Activated naive CD8-positive, alpha-beta T cell (primary cell): ENCODE measurements around the gene AMIGO1.

Experiments
- H3K27ac Mint-ChIP-seq: one replicate; pipeline ENCODE4 v1.8.0; 2021; ENCODE audit warnings: mixed read lengths
- H3K27me3 Mint-ChIP-seq: one replicate; pipeline ENCODE4 v1.8.0; 2021; ENCODE audit warnings: mixed read lengths
- H3K36me3 Mint-ChIP-seq: one replicate; pipeline ENCODE4 v1.8.0; 2021; ENCODE audit warnings: mixed read lengths
- H3K4me1 Mint-ChIP-seq: one replicate; pipeline ENCODE4 v1.8.0; 2021; ENCODE audit warnings: low read depth, mixed read lengths
- H3K4me3 Mint-ChIP-seq: one replicate; pipeline ENCODE4 v1.8.0; 2021; ENCODE audit warnings: mild to moderate bottlenecking, mixed read lengths
- H3K9me3 Mint-ChIP-seq: one replicate; pipeline ENCODE4 v1.8.0; 2021; ENCODE audit warnings: low read depth, mixed read lengths

The AMIGO1 gene

GRCh38 chr1:109509176-109510134 is at the start of gene AMIGO1:
Gene AMIGO1 (minus strand): TSS chr1:109509727. CDS start chr1:109508912, 815 bp downstream.
- peaks cover 66% of the 10 kb centered on the region for H3K4me1 Mint-ChIP-seq
- no peaks in the 10 kb centered on the region for H3K9me3 Mint-ChIP-seq
- no peaks in the 10 kb centered on the region for H3K27me3 Mint-ChIP-seq
- peaks cover 11% of the 10 kb centered on the region for H3K36me3 Mint-ChIP-seq
- H3K4me3 Mint-ChIP-seq: peak within 1 kb of the TSS; percentile 95
- peak within 1 kb of the TSS; percentile 94 for H3K27ac Mint-ChIP-seq

- no peak overlapping the region for H3K4me3 Mint-ChIP-seq
- no peaks in the 10 kb centered on the region for H3K9me3 Mint-ChIP-seq
- H3K36me3 Mint-ChIP-seq: peaks cover 9% of the 10 kb centered on the region
- no peaks in the 10 kb centered on the region for H3K27me3 Mint-ChIP-seq
- no peak overlapping the region for H3K27ac Mint-ChIP-seq
- H3K4me1 Mint-ChIP-seq: peaks cover 88% of the 10 kb centered on the region
These were observed 48.0 kb upstream of the AMIGO1 start for GRCh38 chr1:109557520-109557919.

GRCh38 chr1:109556563-109556962 is 47.0 kb upstream of the AMIGO1 start:
- H3K4me1 Mint-ChIP-seq: peaks cover 83% of the 10 kb centered on the region
- peaks cover 9% of the 10 kb centered on the region for H3K36me3 Mint-ChIP-seq
- H3K27me3 Mint-ChIP-seq: no peaks in the 10 kb centered on the region
- H3K4me3 Mint-ChIP-seq: peak overlapping the region; percentile 46
- H3K9me3 Mint-ChIP-seq: no peaks in the 10 kb centered on the region
- no peak overlapping the region for H3K27ac Mint-ChIP-seq

- Mint-ChIP-seq H3K27ac (peak within 1 kb of the TSS; percentile 97), H3K4me3 (peak within 1 kb of the TSS; percentile 90), H3K27me3 (no peaks in the 10 kb centered on the region), H3K9me3 (no peaks in the 10 kb centered on the region), H3K36me3 (no peaks in the 10 kb centered on the region), H3K4me1 (peaks cover 56% of the 10 kb centered on the region)
These were observed 39.1 kb upstream of the AMIGO1 start, which contains the start of gene GNAI3 for GRCh38 chr1:109548321-109549267. Gene GNAI3 (plus strand): TSS chr1:109548615. CDS start chr1:109548721, 106 bp downstream.

- H3K4me3 Mint-ChIP-seq: peak overlapping the region; percentile 90
- peak overlapping the region; percentile 97 for H3K27ac Mint-ChIP-seq
- peaks cover 49% of the 10 kb centered on the region for H3K4me1 Mint-ChIP-seq
- H3K27me3 Mint-ChIP-seq: no peaks in the 10 kb centered on the region
- H3K9me3 Mint-ChIP-seq: no peaks in the 10 kb centered on the region
- H3K36me3 Mint-ChIP-seq: no peaks in the 10 kb centered on the region
These were observed 38.2 kb upstream of the AMIGO1 start for GRCh38 chr1:109547463-109548320.

GRCh38 chr1:109546311-109547109 is 37.0 kb upstream of the AMIGO1 start:
- Mint-ChIP-seq H3K36me3 (no peaks in the 10 kb centered on the region), H3K4me1 (peaks cover 44% of the 10 kb centered on the region), H3K4me3 (peak overlapping the region; percentile 90), H3K27me3 (no peaks in the 10 kb centered on the region), H3K27ac (peak overlapping the region; percentile 97), H3K9me3 (no peaks in the 10 kb centered on the region)

GRCh38 chr1:109543988-109544735 is 34.6 kb upstream of the AMIGO1 start:
- H3K9me3 Mint-ChIP-seq: no peaks in the 10 kb centered on the region
- H3K36me3 Mint-ChIP-seq: no peaks in the 10 kb centered on the region
- peaks cover 23% of the 10 kb centered on the region for H3K4me1 Mint-ChIP-seq
- H3K27ac Mint-ChIP-seq: no peak overlapping the region
- H3K4me3 Mint-ChIP-seq: no peak overlapping the region
- no peaks in the 10 kb centered on the region for H3K27me3 Mint-ChIP-seq

- H3K27me3 Mint-ChIP-seq: no peaks in the 10 kb centered on the region
- no peak overlapping the region for H3K27ac Mint-ChIP-seq
- no peaks in the 10 kb centered on the region for H3K36me3 Mint-ChIP-seq
- no peak overlapping the region for H3K4me3 Mint-ChIP-seq
- no peaks in the 10 kb centered on the region for H3K9me3 Mint-ChIP-seq
- H3K4me1 Mint-ChIP-seq: peaks cover 20% of the 10 kb centered on the region
These were observed 33.9 kb upstream of the AMIGO1 start for GRCh38 chr1:109543283-109543987.

- Mint-ChIP-seq H3K27me3 (no peaks in the 10 kb centered on the region), H3K36me3 (no peaks in the 10 kb centered on the region), H3K27ac (no peak overlapping the region), H3K9me3 (no peaks in the 10 kb centered on the region), H3K4me1 (peaks cover 17% of the 10 kb centered on the region), H3K4me3 (no peak overlapping the region)
These were observed 33.1 kb upstream of the AMIGO1 start for GRCh38 chr1:109542657-109543056.

GRCh38 chr1:109541102-109541501 is 31.6 kb upstream of the AMIGO1 start:
- Mint-ChIP-seq H3K27me3 (no peaks in the 10 kb centered on the region), H3K4me3 (no peak overlapping the region), H3K4me1 (peaks cover 2% of the 10 kb centered on the region), H3K9me3 (no peaks in the 10 kb centered on the region), H3K27ac (no peak overlapping the region), H3K36me3 (no peaks in the 10 kb centered on the region)

GRCh38 chr1:109539676-109540075 is 30.1 kb upstream of the AMIGO1 start, which contains the start of gene GPR61:
Gene GPR61 (plus strand): TSS chr1:109539872. CDS start chr1:109543023, 3,151 bp downstream.
- H3K27me3 Mint-ChIP-seq: no peaks in the 10 kb centered on the region
- H3K4me3 Mint-ChIP-seq: no peak within 1 kb of the TSS
- no peaks in the 10 kb centered on the region for H3K9me3 Mint-ChIP-seq
- no peaks in the 10 kb centered on the region for H3K36me3 Mint-ChIP-seq
- no peaks in the 10 kb centered on the region for H3K4me1 Mint-ChIP-seq
- H3K27ac Mint-ChIP-seq: no peak within 1 kb of the TSS

- Mint-ChIP-seq H3K27ac (no peak overlapping the region), H3K36me3 (no peaks in the 10 kb centered on the region), H3K4me3 (no peak overlapping the region), H3K27me3 (no peaks in the 10 kb centered on the region), H3K9me3 (no peaks in the 10 kb centered on the region), H3K4me1 (no peaks in the 10 kb centered on the region)
These were observed 29.5 kb upstream of the AMIGO1 start for GRCh38 chr1:109538827-109539555.
